Measurements from ENCODE around the gene DCTD. TPM values are rescaled to one million over a fixed set of nuclear protein-coding genes. Genes with fewer than 3 reads are reported as not detected.

DCTD gene
- total and polyA plus RNA-seq, 2 experiments from 2014 or later: 92.4 to 92.6 TPM

GRCh38 chr4:182938205-182938645 is 21.0 kb upstream of the DCTD start:
- Histone ChIP-seq H3K27me3 (peaks cover 9% of the 10 kb centered on the region), H3K9me3 (ENCODE audit: low read depth) (no peaks in the 10 kb centered on the region), H4K20me1 (ENCODE audit: insufficient read depth, poor library complexity, severe bottlenecking) (no peaks in the 10 kb centered on the region), H3K79me2 (no peaks in the 10 kb centered on the region), H3K4me3 (no peak overlapping the region), H3K27ac (no peak overlapping the region), H3K9me2 (replicated peaks; ENCODE audit: insufficient read depth) (no peaks in the 10 kb centered on the region), H2AFZ (no peak overlapping the region), H3K4me2 (no peak overlapping the region), H3K4me1 (ENCODE audit: insufficient read depth) (no peaks in the 10 kb centered on the region), H3K36me3 (replicated peaks; ENCODE audit: insufficient read depth, low read depth) (no peaks in the 10 kb centered on the region)
- DNase-seq (ENCODE audit: low spot score): peak; percentile 72
- peak; percentile 75 for TF ChIP-seq CTCF (IDR thresholded peaks at IDR 0.05; ENCODE audit: poor library complexity)
- TF ChIP-seq EZH2 (IDR thresholded peaks at IDR 0.05; ENCODE audit: borderline replicate concordance): no peak
- WGBS (ENCODE audit: low lambda C conversion rate, missing lambda C conversion rate): 16% methylated on average over 14 of the region's 14 CpGs

- no peak overlapping the region for H3K4me3 ChIP-seq
These were observed 20.4 kb upstream of the DCTD start for GRCh38 chr4:182937268-182938204.

GRCh38 chr4:182932651-182933050 is 15.5 kb upstream of the DCTD start:
- 79% methylated on average over 5 of the region's 5 CpGs for WGBS (ENCODE audit: low lambda C conversion rate, missing lambda C conversion rate)

More at GRCh38 chr4:182937268-182938204, 20.4 kb upstream of the DCTD start:
- no peak for DNase-seq (ENCODE audit: low spot score)
- 67% methylated on average over 5 of the region's 5 CpGs for WGBS (ENCODE audit: low lambda C conversion rate, missing lambda C conversion rate)
- Histone ChIP-seq H3K36me3 (replicated peaks; ENCODE audit: insufficient read depth, low read depth) (no peaks in the 10 kb centered on the region), H3K79me2 (no peaks in the 10 kb centered on the region), H4K20me1 (ENCODE audit: insufficient read depth, poor library complexity, severe bottlenecking) (no peaks in the 10 kb centered on the region), H3K4me1 (ENCODE audit: insufficient read depth) (no peaks in the 10 kb centered on the region), H3K27ac (no peak overlapping the region), H3K9me3 (ENCODE audit: low read depth) (no peaks in the 10 kb centered on the region), H3K9me2 (replicated peaks; ENCODE audit: insufficient read depth) (no peaks in the 10 kb centered on the region), H3K4me2 (no peak overlapping the region), H3K27me3 (peaks cover 5% of the 10 kb centered on the region), H2AFZ (no peak overlapping the region)
- TF ChIP-seq CTCF (IDR thresholded peaks at IDR 0.05; ENCODE audit: poor library complexity) (no peak), EZH2phosphoT487 (IDR thresholded peaks at IDR 0.05; ENCODE audit: low read depth, severe bottlenecking, unreplicated experiment) (no peak), EZH2 (IDR thresholded peaks at IDR 0.05; ENCODE audit: borderline replicate concordance) (no peak)

More at GRCh38 chr4:182932651-182933050, 15.5 kb upstream of the DCTD start:
- Histone ChIP-seq H2AFZ (no peak overlapping the region), H3K4me3 (no peak overlapping the region), H3K27ac (no peak overlapping the region), H3K4me2 (no peak overlapping the region), H3K27me3 (no peaks in the 10 kb centered on the region), H3K9me3 (ENCODE audit: low read depth) (no peaks in the 10 kb centered on the region), H3K9me2 (replicated peaks; ENCODE audit: insufficient read depth) (no peaks in the 10 kb centered on the region), H3K36me3 (replicated peaks; ENCODE audit: insufficient read depth, low read depth) (no peaks in the 10 kb centered on the region), H3K4me1 (ENCODE audit: insufficient read depth) (no peaks in the 10 kb centered on the region), H4K20me1 (ENCODE audit: insufficient read depth, poor library complexity, severe bottlenecking) (no peaks in the 10 kb centered on the region), H3K79me2 (no peaks in the 10 kb centered on the region)
- no peak for TF ChIP-seq EZH2 (IDR thresholded peaks at IDR 0.05; ENCODE audit: borderline replicate concordance)
- no peak for TF ChIP-seq CTCF (IDR thresholded peaks at IDR 0.05; ENCODE audit: poor library complexity)
- no peak for TF ChIP-seq EZH2phosphoT487 (IDR thresholded peaks at IDR 0.05; ENCODE audit: low read depth, severe bottlenecking, unreplicated experiment)
- no peak for DNase-seq (ENCODE audit: low spot score)
